GM18511 (cell line): Measurements from ENCODE around the gene UNC79.
"Not testable (repeated sequence)": the region's sequence is repeated elsewhere in the genome, so short reads cannot be mapped to it uniquely, and the experiment has no call there.

Source experiments
- ATAC-seq: cut with Tn5 transposase; IDR thresholded peaks from one replicate; pipeline ENCODE4 v1.9.1; 2021; ENCODE audit warnings: mild to moderate bottlenecking, moderate library complexity; ENCODE audit not compliant: unreplicated experiment

The UNC79 gene

GRCh38 chr14:93430315-93431035 is at the start of gene UNC79:
Gene UNC79, plus strand, starts transcription at chr14:93430939. Its CDS starts 91 bp downstream, at chr14:93431030.
- no peak for ATAC-seq

GRCh38 chr14:93381644-93382043 is 49.1 kb upstream of the UNC79 start:
- ATAC-seq = no peak

GRCh38 chr14:93384256-93384655 is 46.5 kb upstream of the UNC79 start:
- not testable (repeated sequence) for ATAC-seq

- ATAC-seq = no peak
These were observed 35.5 kb upstream of the UNC79 start for GRCh38 chr14:93395231-93395630.

- ATAC-seq = no peak
These were observed 34.3 kb upstream of the UNC79 start for GRCh38 chr14:93396456-93396855.

GRCh38 chr14:93398491-93398890 is 32.2 kb upstream of the UNC79 start:
- ATAC-seq = no peak

GRCh38 chr14:93402951-93403350 is 27.8 kb upstream of the UNC79 start:
- no peak for ATAC-seq

GRCh38 chr14:93410021-93410420 is 20.7 kb upstream of the UNC79 start:
- ATAC-seq = no peak

GRCh38 chr14:93410893-93411292 is 19.8 kb upstream of the UNC79 start:
- no peak for ATAC-seq

GRCh38 chr14:93425136-93425535 is 5.6 kb upstream of the UNC79 start:
- ATAC-seq = not testable (repeated sequence)

- ATAC-seq = no peak
These were observed 4.0 kb upstream of the UNC79 start for GRCh38 chr14:93426750-93427149.

- no peak for ATAC-seq
These were observed 414 bp downstream of the UNC79 start for GRCh38 chr14:93431036-93431670.

- ATAC-seq = no peak
These were observed 23.5 kb downstream of the UNC79 start for GRCh38 chr14:93454224-93454623.

GRCh38 chr14:93456356-93456755 is 25.6 kb downstream of the UNC79 start:
- ATAC-seq = no peak

- no peak for ATAC-seq
These were observed 27.5 kb downstream of the UNC79 start for GRCh38 chr14:93458234-93458633.

GRCh38 chr14:93462479-93462878 is 31.7 kb downstream of the UNC79 start:
- no peak for ATAC-seq

GRCh38 chr14:93464271-93464670 is 33.5 kb downstream of the UNC79 start:
- no peak for ATAC-seq

- no peak for ATAC-seq
These were observed 44.7 kb downstream of the UNC79 start for GRCh38 chr14:93475471-93475870.

GRCh38 chr14:93476305-93476704 is 45.6 kb downstream of the UNC79 start:
- no peak for ATAC-seq

- not testable (repeated sequence) for ATAC-seq
These were observed 48.3 kb downstream of the UNC79 start for GRCh38 chr14:93479074-93479473.

- ATAC-seq = no peak
These were observed 50.1 kb downstream of the UNC79 start for GRCh38 chr14:93480867-93481266.

- ATAC-seq = no peak
These were observed 51.0 kb downstream of the UNC79 start for GRCh38 chr14:93481758-93482157.

- no peak for ATAC-seq
These were observed 59.3 kb downstream of the UNC79 start for GRCh38 chr14:93490001-93490400.
